ENCODE results near the gene FAM151B. TPM values are rescaled to one million over a fixed set of nuclear protein-coding genes. Genes with fewer than 3 reads are reported as not detected.
"Not testable (repeated sequence)": the region's sequence is repeated elsewhere in the genome, so short reads cannot be mapped to it uniquely, and the experiment has no call there.

Gene FAM151B
- total RNA-seq, 1 donor: 5.6 TPM

DNA sequence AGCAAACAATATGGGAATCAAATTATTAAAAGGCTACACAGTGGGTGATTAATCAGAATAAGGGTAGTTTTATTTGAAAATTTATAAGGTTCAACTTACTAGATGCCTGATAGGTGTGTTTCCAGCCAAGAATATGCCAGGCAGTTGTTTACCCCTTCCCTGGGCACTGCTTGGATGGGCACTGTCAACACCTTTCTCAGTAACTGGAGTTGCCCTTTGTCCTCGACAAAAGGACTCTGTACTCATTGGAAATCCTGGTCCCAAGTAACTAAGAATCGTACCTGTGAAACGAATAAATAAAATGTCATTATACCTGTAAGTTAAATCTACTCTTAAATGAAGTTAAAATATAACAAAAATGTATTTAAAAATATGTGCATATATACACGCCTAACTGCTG lies 67.2 kb downstream of the FAM151B start:
- Histone ChIP-seq H3K9me3 (ENCODE audit: low read depth, low read length) (no peaks in the 10 kb centered on the region), H3K4me1 (ENCODE audit: insufficient read depth, low read length) (no peaks in the 10 kb centered on the region), H3K27me3 (ENCODE audit: insufficient read depth, low read length) (peaks cover 26% of the 10 kb centered on the region), H3K4me3 (ENCODE audit: low read length) (no peak overlapping the region)

DNA sequence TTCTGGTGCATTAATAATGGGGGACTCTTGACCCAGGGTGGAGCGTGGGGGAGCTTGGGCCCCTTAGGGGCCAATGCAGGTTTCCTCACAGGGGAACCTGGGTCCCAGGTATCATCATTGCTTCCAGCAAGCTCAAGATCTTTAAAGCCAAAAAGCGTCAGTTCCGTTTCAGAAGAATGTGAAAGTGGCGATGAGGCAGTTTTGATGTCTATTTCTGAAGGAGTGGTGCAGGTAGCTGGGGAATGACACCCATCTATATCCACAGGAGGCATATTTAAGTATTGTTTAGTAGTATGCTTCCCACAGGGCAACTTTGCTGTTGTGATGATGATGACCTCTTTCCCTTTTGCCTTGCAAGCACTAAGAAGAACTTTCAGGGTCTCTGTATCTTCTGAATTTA lies 71.3 kb downstream of the FAM151B start:
- Histone ChIP-seq H3K9me3 (ENCODE audit: low read depth, low read length) (no peaks in the 10 kb centered on the region), H3K4me3 (ENCODE audit: low read length) (no peak overlapping the region), H3K4me1 (ENCODE audit: insufficient read depth, low read length) (no peaks in the 10 kb centered on the region), H3K27me3 (ENCODE audit: insufficient read depth, low read length) (peaks cover 47% of the 10 kb centered on the region)

DNA sequence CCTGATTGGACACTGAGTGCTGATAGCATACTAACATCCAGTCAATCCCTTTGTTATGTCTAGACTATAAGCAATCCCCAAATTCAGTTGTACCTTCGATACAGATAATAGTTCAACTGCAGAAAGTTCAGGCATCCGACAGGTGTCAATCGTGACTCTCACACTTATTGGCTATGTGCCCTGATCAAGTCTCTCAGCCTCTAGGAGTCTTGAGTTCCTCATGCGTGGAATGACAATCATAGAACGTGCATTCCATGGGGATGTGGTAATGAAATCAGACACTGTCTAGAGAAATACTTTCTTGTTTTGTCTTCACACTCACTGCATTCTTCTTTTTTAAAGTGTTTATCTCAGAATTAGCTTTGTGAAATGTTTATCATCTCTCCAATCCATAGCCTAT lies 77.4 kb downstream of the FAM151B start:
- Histone ChIP-seq H3K4me1 (ENCODE audit: insufficient read depth, low read length) (peaks cover 13% of the 10 kb centered on the region), H3K27me3 (ENCODE audit: insufficient read depth, low read length) (peaks cover 57% of the 10 kb centered on the region), H3K9me3 (ENCODE audit: low read depth, low read length) (no peaks in the 10 kb centered on the region), H3K4me3 (ENCODE audit: low read length) (no peak overlapping the region)

DNA sequence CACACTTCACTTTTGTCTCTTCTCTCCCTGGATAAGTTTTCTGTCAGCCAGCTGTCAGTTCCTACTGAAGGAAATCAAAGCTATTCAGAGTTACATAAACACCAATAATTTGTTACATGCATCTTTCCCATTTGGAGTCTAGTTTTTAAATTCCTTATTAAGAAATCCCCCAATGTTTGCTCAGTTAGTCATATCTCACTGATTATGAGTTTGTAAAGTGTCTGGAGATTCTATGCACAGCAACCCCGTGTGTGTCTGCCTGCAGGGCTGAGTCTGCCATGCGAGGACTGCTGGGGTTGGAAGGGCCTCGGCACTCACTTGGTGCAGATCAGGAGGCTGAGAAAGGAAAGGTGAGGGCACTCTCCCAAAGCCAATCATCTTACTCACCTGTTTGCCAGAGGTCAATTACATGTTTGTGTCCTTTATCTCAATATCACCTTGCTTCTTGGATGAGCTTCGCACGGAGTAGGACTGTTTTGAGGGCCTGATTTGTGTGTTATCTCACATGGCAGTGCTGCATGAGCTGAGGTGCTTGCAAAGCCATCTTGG lies 78.9 kb downstream of the FAM151B start:
- Histone ChIP-seq H3K9me3 (ENCODE audit: low read depth, low read length) (no peaks in the 10 kb centered on the region), H3K27me3 (ENCODE audit: insufficient read depth, low read length) (peaks cover 59% of the 10 kb centered on the region), H3K4me1 (ENCODE audit: insufficient read depth, low read length) (peaks cover 16% of the 10 kb centered on the region), H3K4me3 (ENCODE audit: low read length) (no peak overlapping the region)

DNA sequence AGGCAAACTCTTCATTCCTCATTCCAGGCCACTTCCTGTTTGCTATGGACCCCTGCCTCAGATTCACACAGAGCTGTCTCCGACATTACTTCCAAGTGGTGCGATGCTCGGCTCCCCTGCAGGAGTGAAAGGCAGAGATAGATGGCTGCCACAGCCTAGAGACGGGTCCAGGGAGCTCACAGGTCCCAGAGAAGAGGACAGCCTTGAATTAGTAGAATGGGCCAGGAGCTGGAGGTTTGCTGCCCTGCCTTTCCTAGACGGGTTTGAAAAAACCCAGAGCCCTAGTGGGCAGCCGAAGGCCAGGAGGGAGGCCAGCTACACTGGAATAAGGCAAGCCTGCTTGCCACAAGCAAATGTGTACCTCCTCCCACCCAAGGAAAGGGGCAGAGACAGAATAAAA lies 80.4 kb downstream of the FAM151B start:
- H3K4me1 ChIP-seq (ENCODE audit: insufficient read depth, low read length): peaks cover 16% of the 10 kb centered on the region
- no peak overlapping the region for H3K4me3 ChIP-seq (ENCODE audit: low read length)
- no peaks in the 10 kb centered on the region for H3K9me3 ChIP-seq (ENCODE audit: low read depth, low read length)
- H3K27me3 ChIP-seq (ENCODE audit: insufficient read depth, low read length): peaks cover 63% of the 10 kb centered on the region

DNA sequence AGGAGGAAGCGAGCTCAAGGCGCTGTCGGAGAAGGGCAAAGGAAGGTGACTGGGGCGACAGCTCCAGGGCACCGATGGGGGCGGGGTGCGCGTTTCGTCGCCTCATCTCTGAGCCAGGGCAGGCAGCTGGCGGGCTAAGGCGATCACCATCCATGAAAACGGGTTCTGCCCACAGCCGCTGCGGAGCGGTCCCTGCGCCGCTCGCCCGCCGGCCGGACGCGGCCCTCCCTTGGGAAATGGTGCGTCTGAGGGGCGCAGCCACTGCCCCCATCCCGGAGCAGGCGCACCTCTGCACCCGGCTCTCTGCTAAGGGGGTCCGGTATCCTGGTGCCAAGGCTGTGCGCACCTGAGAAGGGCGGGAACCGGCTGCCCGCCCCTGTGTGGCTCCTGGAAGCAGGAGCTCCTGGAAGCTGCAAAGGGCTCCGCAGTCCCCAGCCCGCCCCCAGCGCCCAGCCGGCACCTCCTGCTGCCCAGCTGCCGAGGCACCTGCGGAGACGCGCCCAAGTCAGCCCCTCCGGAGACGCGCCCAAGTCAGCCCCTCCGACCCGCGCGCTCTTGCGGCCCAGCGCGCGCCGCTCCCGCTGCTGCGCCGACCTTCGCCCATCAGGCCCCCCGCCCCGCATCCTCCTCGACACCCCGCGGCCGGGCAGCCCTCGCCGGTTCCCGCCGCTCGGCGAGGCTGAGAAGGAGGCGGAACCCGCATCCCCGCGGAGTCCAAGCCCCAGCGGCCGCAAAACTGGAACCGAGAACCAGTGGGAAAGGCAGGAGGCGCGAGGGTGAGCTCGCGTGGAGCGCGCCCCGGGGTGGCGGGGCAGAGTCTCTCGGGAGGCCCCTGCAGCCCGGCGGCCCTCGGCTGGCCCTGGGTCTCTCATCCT lies 81.4 kb downstream of the FAM151B start:
- peaks cover 16% of the 10 kb centered on the region for H3K4me1 ChIP-seq (ENCODE audit: insufficient read depth, low read length)
- H3K4me3 ChIP-seq (ENCODE audit: low read length): peak overlapping the region; percentile 34
- H3K27me3 ChIP-seq (ENCODE audit: insufficient read depth, low read length): peaks cover 65% of the 10 kb centered on the region
- no peaks in the 10 kb centered on the region for H3K9me3 ChIP-seq (ENCODE audit: low read depth, low read length)

DNA sequence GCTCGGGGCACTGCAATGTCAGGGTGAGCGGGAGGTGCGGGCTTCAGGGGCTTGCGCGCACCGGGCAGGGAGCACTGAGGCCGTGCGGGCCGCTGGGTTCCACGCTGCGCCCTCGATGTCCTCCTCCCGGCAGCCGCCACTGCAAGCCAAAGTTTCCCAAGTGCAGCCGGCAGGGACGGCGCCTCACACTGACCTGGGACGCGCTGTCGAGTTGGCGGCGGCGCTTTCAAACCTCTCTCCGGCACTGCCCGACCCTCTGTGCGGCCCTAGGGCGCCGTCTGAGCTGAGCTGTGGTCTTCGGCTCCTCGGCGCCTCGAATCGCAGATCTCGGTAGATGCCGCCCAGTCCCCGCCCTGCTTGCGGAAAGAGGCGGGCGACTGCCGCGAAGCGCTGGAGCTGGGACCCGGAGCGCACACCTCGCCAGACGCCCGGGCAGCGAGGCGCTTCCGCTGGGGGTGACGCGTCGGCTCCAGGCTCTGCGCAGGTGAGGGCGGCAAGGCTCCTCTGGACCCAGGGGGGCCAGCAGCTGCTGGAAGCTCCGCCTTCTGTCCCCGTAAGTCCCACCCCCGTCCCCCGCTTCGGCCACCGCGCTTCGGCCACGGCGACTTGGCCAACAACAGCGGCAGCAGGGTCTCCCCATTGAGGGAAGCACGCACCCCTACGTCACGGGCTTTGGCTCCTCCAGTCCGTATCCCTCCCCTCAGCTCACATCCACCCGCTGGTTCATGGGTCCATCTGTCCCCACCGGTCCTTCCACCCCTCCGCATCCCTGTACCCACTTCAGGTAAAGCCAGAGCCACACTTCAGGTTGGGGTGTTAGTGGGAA lies 82.3 kb downstream of the FAM151B start, which contains the start of gene ANKRD34B:
TSS of gene ANKRD34B (minus strand) at position 320 of the 826 bp plus-strand sequence. CDS start 10,261 bp downstream, outside the sequence.
- H3K4me3 ChIP-seq (ENCODE audit: low read length): peak within 1 kb of the TSS; percentile 34
- H3K9me3 ChIP-seq (ENCODE audit: low read depth, low read length): no peaks in the 10 kb centered on the region
- peaks cover 73% of the 10 kb centered on the region for H3K27me3 ChIP-seq (ENCODE audit: insufficient read depth, low read length)
- H3K4me1 ChIP-seq (ENCODE audit: insufficient read depth, low read length): peaks cover 16% of the 10 kb centered on the region

DNA sequence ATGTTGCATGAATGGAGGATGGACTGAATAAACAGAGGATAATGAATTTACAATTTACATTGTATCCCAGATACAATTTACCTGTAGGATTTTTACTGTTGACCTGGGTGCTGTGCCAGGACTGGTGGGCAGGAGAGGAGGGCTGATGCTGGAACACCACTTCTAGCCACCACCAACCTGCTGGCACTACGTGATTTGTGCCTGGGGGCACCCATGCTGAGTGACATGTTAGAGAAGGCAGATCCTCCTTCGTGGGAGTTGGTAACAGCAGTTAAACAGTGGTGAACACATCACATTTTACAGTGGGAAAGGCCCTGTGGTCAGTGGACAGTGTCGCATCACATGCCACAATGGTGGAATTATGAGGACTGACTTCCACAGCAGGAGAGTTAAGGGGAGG lies 85.2 kb downstream of the FAM151B start:
- H3K9me3 ChIP-seq (ENCODE audit: low read depth, low read length): no peaks in the 10 kb centered on the region
- peaks cover 54% of the 10 kb centered on the region for H3K27me3 ChIP-seq (ENCODE audit: insufficient read depth, low read length)
- peaks cover 16% of the 10 kb centered on the region for H3K4me1 ChIP-seq (ENCODE audit: insufficient read depth, low read length)
- H3K4me3 ChIP-seq (ENCODE audit: low read length): no peak overlapping the region

DNA sequence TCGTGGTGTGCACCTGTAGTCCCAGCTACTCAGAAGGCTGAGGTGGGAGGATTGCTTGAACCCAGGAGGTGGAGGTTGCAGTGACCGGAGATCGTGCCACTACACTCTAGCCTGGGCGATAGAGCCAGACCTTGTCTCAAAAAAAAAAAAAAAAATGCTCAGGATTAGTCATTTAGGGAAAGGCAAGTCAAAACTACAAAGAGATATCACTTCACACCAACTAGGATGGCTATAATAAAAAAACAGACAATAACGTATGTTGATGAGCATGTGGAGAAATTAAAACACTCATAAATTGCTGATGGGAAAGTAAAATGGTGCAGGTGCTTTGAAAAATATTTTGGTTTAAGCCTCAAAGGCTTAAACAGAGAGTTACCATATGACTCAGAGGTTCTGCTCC lies 88.5 kb downstream of the FAM151B start:
- no peaks in the 10 kb centered on the region for H3K9me3 ChIP-seq (ENCODE audit: low read depth, low read length)

DNA sequence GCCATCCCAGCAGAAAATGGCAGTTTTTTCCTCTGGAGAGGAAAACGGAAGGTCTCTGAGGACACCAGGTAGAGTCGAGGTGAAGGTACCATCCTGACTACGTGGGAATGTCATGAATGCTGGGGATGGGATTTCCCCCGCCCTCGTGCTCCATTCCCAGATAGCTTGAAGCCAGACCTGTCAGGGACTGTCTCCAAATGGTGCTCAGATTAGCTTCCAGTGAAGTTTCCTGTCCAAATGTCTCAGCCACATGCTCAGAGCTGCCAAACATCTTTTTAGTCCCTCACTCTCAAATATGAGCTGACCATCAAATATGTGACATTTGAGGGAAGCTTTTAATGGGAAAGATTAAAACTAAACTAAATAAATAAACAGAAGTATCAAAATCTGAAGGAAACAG lies 89.8 kb downstream of the FAM151B start:
- no peak overlapping the region for H3K4me3 ChIP-seq (ENCODE audit: low read length)
- H3K9me3 ChIP-seq (ENCODE audit: low read depth, low read length): no peaks in the 10 kb centered on the region
- no peaks in the 10 kb centered on the region for H3K4me1 ChIP-seq (ENCODE audit: insufficient read depth, low read length)
- peaks cover 24% of the 10 kb centered on the region for H3K27me3 ChIP-seq (ENCODE audit: insufficient read depth, low read length)

More for the DNA sequence above, 88.5 kb downstream of the FAM151B start:
- H3K4me3 ChIP-seq (ENCODE audit: low read length): no peak overlapping the region
- peaks cover 32% of the 10 kb centered on the region for H3K27me3 ChIP-seq (ENCODE audit: insufficient read depth, low read length)
- H3K4me1 ChIP-seq (ENCODE audit: insufficient read depth, low read length): no peaks in the 10 kb centered on the region

DNA sequence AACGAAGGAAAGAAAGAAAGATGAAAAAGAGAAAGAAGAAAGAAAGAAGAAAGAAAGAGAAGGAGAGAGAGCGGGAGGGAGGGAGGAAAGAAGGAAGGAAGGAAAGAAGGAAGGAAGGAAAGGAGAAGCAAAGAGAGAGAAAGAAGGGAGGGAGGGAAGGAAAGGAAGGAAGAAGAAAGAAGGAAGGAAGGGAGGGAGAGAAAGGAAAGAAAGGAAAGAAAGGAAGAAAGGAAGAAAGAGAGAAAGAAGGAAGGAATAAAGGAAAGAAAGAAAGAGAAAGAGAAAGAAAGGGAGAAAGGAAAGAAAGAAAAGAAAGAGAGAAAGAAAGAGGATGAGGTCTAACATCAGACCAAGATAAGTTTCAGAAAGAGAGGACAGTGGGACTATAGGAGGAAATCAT lies 91.2 kb downstream of the FAM151B start:
- Histone ChIP-seq H3K4me1 (ENCODE audit: insufficient read depth, low read length) (no peaks in the 10 kb centered on the region), H3K27me3 (ENCODE audit: insufficient read depth, low read length) (peaks cover 14% of the 10 kb centered on the region), H3K4me3 (ENCODE audit: low read length) (no peak overlapping the region), H3K9me3 (ENCODE audit: low read depth, low read length) (no peaks in the 10 kb centered on the region)

DNA sequence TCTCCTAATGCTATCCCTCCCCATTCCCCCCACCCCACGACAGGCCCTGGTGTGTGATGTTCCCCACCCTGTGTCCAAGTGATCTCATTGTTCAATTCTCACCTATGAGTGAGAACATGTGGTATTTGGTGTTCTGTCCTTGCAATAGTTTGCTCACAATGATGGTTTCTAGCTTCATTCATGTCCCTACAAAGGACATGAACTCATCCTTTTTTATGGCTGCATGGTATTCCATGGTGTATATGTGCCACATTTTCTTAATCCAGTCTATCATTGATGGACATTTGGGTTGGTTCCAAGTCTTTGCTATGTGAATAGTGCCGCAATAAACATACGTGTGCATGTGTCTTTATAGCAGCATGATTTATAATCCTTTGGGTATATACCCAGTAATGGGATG lies 92.4 kb downstream of the FAM151B start:
- H3K4me1 ChIP-seq (ENCODE audit: insufficient read depth, low read length); H3K4me3 ChIP-seq (ENCODE audit: low read length); H3K27me3 ChIP-seq (ENCODE audit: insufficient read depth, low read length); H3K9me3 ChIP-seq (ENCODE audit: low read depth, low read length): not testable (repeated sequence)

DNA sequence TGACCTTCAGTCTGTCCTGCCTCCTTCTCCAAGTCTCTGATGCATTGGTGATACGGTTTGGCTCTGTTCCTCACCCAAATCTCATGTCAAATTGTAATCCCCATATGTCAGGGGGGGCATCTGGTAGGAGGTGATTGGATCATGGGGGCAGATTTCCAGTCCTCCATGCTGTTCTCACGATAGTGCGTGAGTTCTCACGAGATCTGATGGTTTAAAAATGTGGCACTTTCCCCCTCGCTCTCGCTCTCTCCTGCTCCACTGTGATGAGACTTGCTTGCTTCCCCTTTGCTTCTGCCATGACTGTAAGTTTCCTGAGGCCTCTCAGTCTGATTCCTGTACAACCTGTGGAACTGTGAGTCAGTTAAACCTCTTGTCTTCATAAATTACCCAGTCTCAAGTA lies 96.9 kb downstream of the FAM151B start:
- Histone ChIP-seq H3K4me3 (ENCODE audit: low read length) (no peak overlapping the region), H3K9me3 (ENCODE audit: low read depth, low read length) (no peaks in the 10 kb centered on the region), H3K27me3 (ENCODE audit: insufficient read depth, low read length) (no peaks in the 10 kb centered on the region), H3K4me1 (ENCODE audit: insufficient read depth, low read length) (no peaks in the 10 kb centered on the region)

DNA sequence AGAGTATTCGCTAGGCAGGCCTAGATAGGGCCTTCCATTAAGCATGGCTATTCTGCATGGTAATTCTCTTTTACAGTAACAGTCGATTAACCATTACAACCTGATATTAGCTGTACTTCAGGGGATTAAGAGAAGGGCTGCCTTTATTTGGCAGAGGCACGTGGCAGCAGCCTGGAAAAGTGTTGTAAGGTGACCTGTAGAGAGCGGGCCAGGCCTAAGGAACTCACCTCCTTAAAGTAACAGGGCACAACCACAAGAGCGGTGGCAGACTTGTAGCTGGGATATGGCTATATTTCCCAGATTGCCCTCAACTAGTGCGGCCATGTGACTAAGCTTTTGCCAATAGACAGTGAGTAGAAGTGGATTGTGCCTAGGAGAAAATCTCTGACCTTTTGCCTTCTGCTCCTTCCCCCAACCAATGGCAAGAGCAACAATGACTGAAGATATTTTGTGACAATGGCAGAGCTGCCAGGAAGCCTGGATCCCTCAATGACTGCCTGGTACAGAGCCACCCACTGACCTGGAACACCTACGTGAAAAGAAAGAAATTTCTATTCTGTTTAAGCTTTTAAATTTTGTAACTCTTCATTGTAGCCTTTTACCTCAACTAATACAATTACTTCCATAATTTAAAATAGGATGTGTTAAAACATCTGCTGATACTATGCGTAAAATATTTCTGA lies 101.1 kb downstream of the FAM151B start:
- Histone ChIP-seq H3K9me3 (ENCODE audit: low read depth, low read length) (no peaks in the 10 kb centered on the region), H3K27me3 (ENCODE audit: insufficient read depth, low read length) (no peaks in the 10 kb centered on the region), H3K4me3 (ENCODE audit: low read length) (no peak overlapping the region), H3K4me1 (ENCODE audit: insufficient read depth, low read length) (no peaks in the 10 kb centered on the region)

DNA sequence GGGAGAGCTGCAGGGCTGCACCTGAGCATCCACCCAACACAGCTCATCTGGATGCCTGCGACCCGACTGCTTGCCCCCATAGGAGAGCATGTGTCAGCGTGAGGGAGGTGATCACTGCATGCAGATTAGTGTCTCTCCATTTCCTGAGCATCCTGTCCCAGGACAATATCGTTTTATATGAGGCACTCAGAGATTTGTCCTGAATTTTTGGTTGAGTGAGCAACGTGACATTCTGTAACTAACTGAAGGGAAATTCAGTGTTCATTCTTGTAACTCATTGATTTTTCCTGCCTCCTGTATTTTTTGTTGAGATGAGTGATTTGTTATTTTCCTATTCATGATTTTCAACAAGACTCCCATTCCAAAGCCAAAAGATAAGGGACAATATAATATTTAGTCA lies 102.9 kb downstream of the FAM151B start:
- H3K4me3 ChIP-seq (ENCODE audit: low read length): no peak overlapping the region
- no peaks in the 10 kb centered on the region for H3K4me1 ChIP-seq (ENCODE audit: insufficient read depth, low read length)
- no peaks in the 10 kb centered on the region for H3K9me3 ChIP-seq (ENCODE audit: low read depth, low read length)
- no peaks in the 10 kb centered on the region for H3K27me3 ChIP-seq (ENCODE audit: insufficient read depth, low read length)
